ENCODE results near the gene SAE1. TPM values are rescaled to one million over a fixed set of nuclear protein-coding genes. Genes with fewer than 3 reads are reported as not detected.

Gene SAE1
- total and polyA plus RNA-seq, 2 of the 4 experiments (the other 2 are of a cell fraction): 165 to 184 TPM

- H3K27ac ChIP-seq (ENCODE audit: insufficient read depth, low read length): no peak overlapping the region
- in situ Hi-C loops (cut with MboI; ENCODE audit: low sequenced_read_pairs): no loop called here
- H3K4me2 ChIP-seq (ENCODE audit: low read depth, low read length): no peak overlapping the region
- H4K5ac ChIP-seq (ENCODE audit: low read depth, low read length): no peak overlapping the region
- no peak overlapping the region for H3K14ac ChIP-seq (replicated peaks; ENCODE audit: low read depth, low read length)
- H3K36me3 ChIP-seq (ENCODE audit: control insufficient read depth, insufficient read depth, low read length): peaks cover 18% of the 10 kb centered on the region
- peaks cover 51 to 81% of the 10 kb centered on the region in 2 experiments for H3K79me1 ChIP-seq (ENCODE audit: low read depth in 1 of 2, low read length in 2 of 2)
- H3K9me1 ChIP-seq (ENCODE audit: insufficient read depth, low read length): peaks cover 29% of the 10 kb centered on the region
- H3K9me3 ChIP-seq (ENCODE audit: control insufficient read depth, insufficient read depth, low read length): no peaks in the 10 kb centered on the region
- intact Hi-C loops (cut with micrococcal nuclease): no loop called here
- ChIA-PET POLR2A (ENCODE audit: unreplicated experiment) (no interaction called here), CTCF (no interaction called here)
- peaks cover 68% of the 10 kb centered on the region for H4K20me1 ChIP-seq (ENCODE audit: insufficient read depth, low read length)
- H3K4me3 ChIP-seq (ENCODE audit: insufficient read depth, low read depth, low read length): no peak overlapping the region
- BruUV-seq (replicated peaks): no TSS peak
- H3K4me1 ChIP-seq (ENCODE audit: control insufficient read depth, insufficient read depth, low read length): peaks cover 7% of the 10 kb centered on the region; the same call in 1 of the 2 replicates
- DNase-seq (no peak), ATAC-seq (ENCODE audit: low read depth) (no peak)
- 95% methylated on average over 4 of the region's 9 CpGs; no CpG with 5 or more reads in 1 of the 2 experiments for whole genome bisulfite sequencing, 2 experiments (ENCODE audit: extremely low coverage in 2 of 2, insufficient read length in 1 of 2)
- no peak overlapping the region for H3K23ac ChIP-seq (ENCODE audit: low read depth, low read length)
- H2BK5ac ChIP-seq (ENCODE audit: low read depth, low read length, poor library complexity, severe bottlenecking): no peak overlapping the region
- H3K27me3 ChIP-seq (ENCODE audit: control insufficient read depth, insufficient read depth, low read length): no peaks in the 10 kb centered on the region
- no peak overlapping the region for H3K9ac ChIP-seq (ENCODE audit: low read depth, low read length)
- no peak overlapping the region for H3K56ac ChIP-seq (ENCODE audit: extremely low read depth, insufficient read depth, low read length)
- no peak overlapping the region for H3K4ac ChIP-seq (ENCODE audit: low read depth, low read length)
- TF ChIP-seq RAD21 (IDR thresholded peaks at IDR 0.05; ENCODE audit: low read length) (no peak), MAZ (IDR thresholded peaks at IDR 0.05; ENCODE audit: borderline replicate concordance, low read depth, low read length) (no peak), MXI1 (IDR thresholded peaks at IDR 0.05; ENCODE audit: borderline replicate concordance, low read depth, low read length) (no peak), CTCF (conservative IDR thresholded peaks at IDR 0.05; ENCODE audit: low read depth, low read length) (no peak), ELK1 (IDR thresholded peaks at IDR 0.05; ENCODE audit: borderline replicate concordance, low read depth, low read length) (no peak), POLR2A (IDR thresholded peaks at IDR 0.05; ENCODE audit: low read depth, low read length) (no peak), RFX5 (IDR thresholded peaks at IDR 0.05; ENCODE audit: low read depth, low read length) (no peak), MAFK (IDR thresholded peaks at IDR 0.05; ENCODE audit: low read depth, low read length) (no peak), FOS (IDR thresholded peaks at IDR 0.05; ENCODE audit: low read depth, low read length) (no peak), NFE2L2 (IDR thresholded peaks at IDR 0.05; ENCODE audit: low read depth, low read length) (no peak), SMC3 (IDR thresholded peaks at IDR 0.05; ENCODE audit: low read depth, low read length) (no peak), USF2 (IDR thresholded peaks at IDR 0.05; ENCODE audit: low read depth, low read length) (no peak)
- H3K18ac ChIP-seq (ENCODE audit: low read depth, low read length): no peak overlapping the region
- H4K8ac ChIP-seq (ENCODE audit: low read depth in 2 of 2, low read length in 2 of 2): no peak overlapping the region
- H2BK120ac ChIP-seq (ENCODE audit: low read depth, low read length): no peak overlapping the region
- H2BK15ac ChIP-seq (ENCODE audit: low read depth, low read length): no peak overlapping the region
- no peak overlapping the region for H4K91ac ChIP-seq (ENCODE audit: insufficient read depth, low read depth, low read length)
- no peak overlapping the region for H2AK9ac ChIP-seq (replicated peaks; ENCODE audit: low read depth, low read length, poor library complexity)
- no peak overlapping the region for H2BK20ac ChIP-seq (ENCODE audit: low read depth, low read length)
- dilution Hi-C loops (cut with HindIII; ENCODE audit: low sequenced_read_pairs, unreplicated experiment): no loop called here
- no peak overlapping the region for H2AFZ ChIP-seq (replicated peaks; ENCODE audit: low read length, poor library complexity)
- no peak overlapping the region for H2AK5ac ChIP-seq (ENCODE audit: low read depth, low read length)
These were observed 33.9 kb upstream of the SAE1 start for GRCh38 chr19:47096721-47097120.

Measured in IMR-90 (cell line).